GM18909 (cell line): Measurements from ENCODE around the gene EIF1.
"Not testable (repeated sequence)": the region's sequence is repeated elsewhere in the genome, so short reads cannot be mapped to it uniquely, and the experiment has no call there.

Source experiments
- ATAC-seq: cut with Tn5 transposase; IDR thresholded peaks from one replicate; pipeline ENCODE4 v1.9.1; 2021; ENCODE audit warnings: mild to moderate bottlenecking; ENCODE audit not compliant: unreplicated experiment, poor library complexity

The EIF1 gene

GRCh38 chr17:41695134-41695661 is 6.5 kb downstream of the EIF1 start:
- ATAC-seq = no peak

GRCh38 chr17:41695954-41696757 is 7.5 kb downstream of the EIF1 start:
- ATAC-seq = no peak

GRCh38 chr17:41697122-41697962 is 8.7 kb downstream of the EIF1 start:
- no peak for ATAC-seq

- ATAC-seq = not testable (repeated sequence)
Observed at GRCh38 chr17:41700843-41701242, 12.2 kb downstream of the EIF1 start.

- ATAC-seq = no peak
Observed at GRCh38 chr17:41702712-41703111, 14.0 kb downstream of the EIF1 start.

GRCh38 chr17:41705271-41705991 is 16.7 kb downstream of the EIF1 start:
- no peak for ATAC-seq

- ATAC-seq = no peak
Observed at GRCh38 chr17:41707803-41708669, 19.4 kb downstream of the EIF1 start.

- no peak for ATAC-seq
Observed at GRCh38 chr17:41710472-41711090, 21.9 kb downstream of the EIF1 start.

GRCh38 chr17:41711669-41712400 is 23.1 kb downstream of the EIF1 start, which contains the start of gene GAST:
TSS of gene GAST (plus strand) at chr17:41712331. CDS start at chr17:41715437, 3,106 bp downstream.
- no peak for ATAC-seq

- no peak for ATAC-seq
Observed at GRCh38 chr17:41717408-41718286, 29.0 kb downstream of the EIF1 start.

- ATAC-seq = no peak
Observed at GRCh38 chr17:41718287-41718645, 29.6 kb downstream of the EIF1 start.

GRCh38 chr17:41722231-41722630 is 33.5 kb downstream of the EIF1 start:
- no peak for ATAC-seq

GRCh38 chr17:41723801-41724475 is 35.3 kb downstream of the EIF1 start:
- no peak for ATAC-seq

GRCh38 chr17:41724476-41725050 is 35.9 kb downstream of the EIF1 start:
- ATAC-seq = no peak

GRCh38 chr17:41725134-41725533 is 36.4 kb downstream of the EIF1 start:
- ATAC-seq = no peak

- ATAC-seq = no peak
Observed at GRCh38 chr17:41728056-41728455, 39.4 kb downstream of the EIF1 start.

GRCh38 chr17:41730479-41730878 is 41.8 kb downstream of the EIF1 start:
- ATAC-seq = no peak
